GM21717 (cell line): Measurements from ENCODE around the gene PAX5.

Experiments
- ATAC-seq: cut with Tn5 transposase; IDR thresholded peaks from one replicate; pipeline ENCODE4 v1.9.1; 2021; ENCODE audit warnings: mild to moderate bottlenecking, moderate library complexity; ENCODE audit not compliant: unreplicated experiment

Gene PAX5

DNA sequence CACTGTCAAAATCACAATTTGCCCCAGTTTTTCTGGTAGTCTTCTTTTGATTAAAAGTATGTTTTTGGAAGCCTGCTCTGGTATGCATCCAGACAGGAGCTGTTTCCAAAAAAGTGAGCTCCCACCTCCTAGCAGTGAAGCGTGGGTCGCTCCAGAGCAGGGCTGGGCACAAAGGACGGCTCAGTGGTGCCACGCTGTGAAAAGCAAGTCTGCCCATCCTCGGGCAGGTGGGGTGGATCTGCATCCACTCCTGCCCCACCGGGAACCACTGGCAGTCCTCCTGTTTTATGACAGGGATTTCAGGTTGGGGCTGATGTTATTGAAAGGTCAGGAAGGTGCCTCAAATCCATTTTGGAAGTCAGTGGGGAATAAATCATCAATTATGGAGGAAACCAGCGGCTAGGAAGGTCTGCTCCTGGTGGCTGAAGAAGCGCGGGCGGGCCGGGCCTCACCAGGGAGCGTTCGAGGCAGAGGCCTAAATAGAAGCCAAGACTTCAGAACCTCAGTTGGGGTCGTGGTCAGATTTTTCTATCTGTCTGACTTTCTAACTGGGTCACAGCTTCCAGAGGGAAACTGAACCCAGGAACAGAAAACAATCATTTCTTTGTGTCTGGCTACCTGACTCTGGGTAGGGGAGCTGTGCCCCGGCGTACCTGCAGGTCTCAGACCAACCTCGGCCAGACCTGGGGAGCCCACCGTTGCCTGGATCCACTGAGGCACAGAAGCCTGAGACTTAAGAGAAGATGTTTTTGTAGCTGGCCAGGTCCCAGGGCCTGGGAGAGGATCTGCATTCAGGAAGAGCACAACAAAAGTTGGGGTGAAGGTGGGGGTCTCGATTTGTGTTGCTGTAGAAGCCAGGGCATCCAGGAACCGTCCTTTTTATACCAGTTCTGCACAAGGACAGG lies 168.1 kb downstream of the PAX5 start:
- no peak for ATAC-seq

DNA sequence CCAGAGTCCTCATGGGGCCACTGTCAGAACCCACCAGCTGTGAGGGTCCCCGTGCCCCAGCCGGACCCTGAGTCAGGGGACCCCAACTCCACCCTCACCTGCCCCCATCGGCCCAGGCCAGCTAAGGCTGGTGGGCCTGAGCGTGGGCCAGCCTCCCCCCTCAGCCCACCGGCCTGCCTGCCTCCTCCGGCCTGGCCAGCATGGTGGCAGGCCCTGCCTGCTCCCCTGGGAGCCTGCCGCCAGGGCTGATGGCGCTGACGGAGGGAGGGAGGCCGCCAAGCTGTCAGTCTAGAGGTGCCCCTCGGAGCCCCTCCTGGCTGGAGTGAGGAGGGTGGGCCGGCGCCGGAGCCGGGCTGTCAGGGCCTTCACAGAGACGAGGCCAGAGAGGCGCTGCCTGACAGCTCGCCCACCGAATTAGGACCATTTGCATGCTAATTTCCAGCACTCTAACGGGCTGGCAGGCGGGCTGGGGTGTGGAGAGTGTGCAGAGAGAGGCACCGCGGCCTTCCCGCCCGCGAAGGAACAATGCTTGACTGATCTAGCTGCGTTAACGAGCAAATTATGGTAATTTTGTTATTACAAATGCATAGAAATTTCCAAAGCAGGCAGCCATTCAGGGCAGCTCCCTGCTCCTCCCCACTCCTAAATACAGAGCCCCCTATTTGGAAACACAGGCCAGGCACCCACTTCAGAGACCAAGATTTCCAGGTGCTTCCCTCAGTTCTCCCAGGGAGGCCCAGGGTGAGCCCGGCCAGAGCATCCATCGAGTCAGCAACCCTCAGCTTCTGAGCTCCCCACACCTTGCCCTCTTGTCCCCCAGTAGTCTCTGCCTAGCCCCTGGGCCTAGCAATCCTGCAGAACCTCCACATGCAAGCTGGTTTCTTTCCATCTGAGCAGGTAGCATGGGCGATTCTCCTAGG lies 169.3 kb downstream of the PAX5 start:
- no peak for ATAC-seq

DNA sequence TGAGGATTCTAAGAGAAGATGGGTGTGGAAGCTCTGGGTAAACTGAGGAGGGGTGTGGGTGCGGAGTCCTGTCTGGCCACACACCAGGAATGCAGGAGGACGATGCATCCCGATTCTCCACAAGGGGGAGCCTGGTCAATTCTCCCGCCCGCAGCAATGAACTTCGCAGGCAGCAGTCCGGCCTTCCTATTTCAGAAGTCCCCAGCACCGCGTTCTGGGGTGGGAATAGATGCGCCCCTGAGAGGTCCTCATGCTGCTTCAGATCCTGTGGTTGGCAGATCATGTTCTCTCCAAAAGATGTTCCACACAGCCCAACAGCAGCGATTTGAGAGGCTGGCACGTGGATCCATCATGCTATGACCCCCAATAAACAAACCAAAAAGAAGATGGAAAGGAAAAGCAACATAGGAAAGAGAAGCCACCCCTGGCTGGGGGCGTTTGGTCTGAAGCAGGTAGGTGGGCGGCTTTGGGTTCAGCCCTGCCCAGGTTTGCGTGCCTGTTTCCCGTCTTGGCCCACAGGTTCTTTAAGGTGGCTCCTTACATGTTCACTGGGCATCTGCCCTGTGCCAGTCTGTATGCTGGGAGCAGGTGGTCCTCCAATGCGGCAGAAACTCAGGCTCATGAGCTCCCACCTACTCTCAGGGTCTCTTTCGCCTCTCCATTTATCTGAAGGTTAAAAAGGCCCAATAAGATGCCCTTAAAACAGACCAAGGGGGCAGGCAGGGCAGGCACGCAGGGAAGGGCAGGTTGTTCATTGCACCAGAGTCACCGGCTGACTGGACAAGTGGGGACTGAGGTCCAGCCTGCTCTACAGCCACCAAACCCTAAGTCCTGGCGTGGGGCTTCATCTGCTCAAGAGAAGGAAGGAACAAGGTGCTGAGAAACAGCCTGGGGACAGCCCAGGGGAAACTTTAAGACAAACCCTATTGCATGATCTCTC lies 171.6 kb downstream of the PAX5 start:
- ATAC-seq, result no peak

DNA sequence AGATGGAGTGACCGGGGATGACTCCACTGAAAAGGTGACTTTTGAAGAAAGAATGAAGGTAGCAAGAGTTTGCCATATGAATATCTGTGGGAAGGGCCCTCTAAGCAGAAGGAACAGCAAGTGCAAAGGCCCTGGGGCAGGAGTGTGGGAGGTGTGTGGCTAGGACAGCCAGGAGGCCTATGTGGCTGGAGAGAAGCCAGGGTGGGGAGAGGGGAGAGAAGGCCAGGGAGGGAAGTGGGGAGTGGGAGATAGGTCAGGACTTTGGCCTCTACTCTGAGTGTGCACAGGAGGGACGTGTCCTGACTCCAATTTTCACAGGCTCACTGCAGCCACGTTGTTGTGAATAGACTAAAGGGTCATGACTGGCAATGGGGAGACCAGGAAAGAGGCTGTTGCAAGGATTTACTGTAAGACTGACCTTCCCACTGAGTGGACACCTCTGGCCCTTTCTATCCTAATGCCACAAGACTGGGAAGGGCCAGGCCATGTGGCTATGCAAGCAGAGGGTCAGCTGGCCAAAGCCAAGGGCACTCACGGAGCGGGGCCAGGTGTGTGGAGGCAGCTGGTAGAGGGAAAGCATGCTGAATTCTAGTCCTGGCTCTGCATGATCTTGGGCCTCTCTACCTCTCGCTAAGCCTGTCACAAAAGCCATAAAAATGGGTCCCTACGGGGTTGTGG lies 172.4 kb downstream of the PAX5 start:
- no peak for ATAC-seq

DNA sequence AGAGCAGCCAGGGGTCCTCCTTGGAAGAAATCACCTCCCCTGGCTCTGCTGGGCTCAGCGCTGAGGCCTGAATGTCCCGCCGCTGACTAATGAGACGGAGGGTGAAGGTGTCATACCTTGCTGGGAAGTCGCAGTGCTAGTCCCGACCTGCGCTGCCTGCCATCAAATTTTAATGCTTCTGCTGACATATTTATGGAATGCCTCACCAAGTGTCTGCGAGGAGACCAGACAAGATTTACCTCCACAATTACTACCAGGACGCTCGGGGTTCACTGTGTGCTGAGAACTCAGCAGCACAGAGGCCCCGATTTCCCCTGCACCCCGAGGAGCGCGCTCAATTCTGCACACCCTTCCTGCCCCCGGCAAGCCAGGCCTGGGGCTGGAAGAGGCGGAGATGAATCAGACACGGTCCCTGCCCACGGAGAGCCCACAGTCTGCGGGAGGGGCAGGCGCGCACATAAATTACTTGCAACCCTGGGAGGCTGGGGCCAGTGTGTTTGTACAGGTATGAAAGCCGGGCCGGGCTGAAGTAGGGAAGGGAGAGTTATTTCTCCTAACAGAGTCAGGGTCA lies 175.2 kb downstream of the PAX5 start:
- no peak for ATAC-seq

DNA sequence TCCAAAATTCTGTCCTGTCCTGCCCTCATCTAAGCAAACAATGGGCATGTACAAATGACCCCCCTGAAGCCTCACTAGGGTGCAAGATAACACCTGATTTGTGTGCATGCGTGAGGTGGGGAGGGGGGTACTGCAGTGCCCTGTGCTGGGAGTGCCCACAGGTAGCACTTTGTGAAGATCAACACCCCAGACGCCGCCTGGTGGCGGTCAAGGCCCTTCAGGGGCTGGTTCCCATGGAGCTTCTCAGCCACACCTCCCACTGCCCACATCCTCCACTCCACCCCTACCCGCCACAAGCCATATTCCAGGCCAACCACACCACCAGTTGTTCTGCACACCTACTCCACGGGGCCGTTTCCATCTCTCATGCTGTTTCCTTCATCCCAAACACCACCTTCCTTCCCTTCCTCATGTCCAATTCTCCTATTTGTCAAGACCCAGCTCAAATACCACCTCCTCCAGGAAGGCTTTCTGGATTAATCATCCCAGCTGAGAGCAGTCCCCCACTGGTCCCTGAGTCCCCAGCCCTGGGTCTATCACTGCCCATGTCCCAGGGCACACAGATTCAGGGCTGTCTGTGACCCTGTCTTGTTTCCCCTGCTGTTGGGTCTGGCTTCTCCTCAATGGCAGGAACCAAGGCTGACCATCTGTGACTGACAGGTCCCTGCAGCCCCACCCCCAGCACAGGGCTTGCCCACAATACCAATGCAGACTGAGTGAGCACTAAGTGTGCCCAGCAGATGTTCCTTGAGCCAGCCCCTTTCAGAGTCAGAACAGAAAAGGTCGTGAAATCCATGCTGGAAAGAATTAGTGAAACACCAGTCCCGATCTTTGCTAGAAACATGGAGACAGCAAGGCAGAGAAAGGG lies 178.4 kb downstream of the PAX5 start:
- no peak for ATAC-seq

DNA sequence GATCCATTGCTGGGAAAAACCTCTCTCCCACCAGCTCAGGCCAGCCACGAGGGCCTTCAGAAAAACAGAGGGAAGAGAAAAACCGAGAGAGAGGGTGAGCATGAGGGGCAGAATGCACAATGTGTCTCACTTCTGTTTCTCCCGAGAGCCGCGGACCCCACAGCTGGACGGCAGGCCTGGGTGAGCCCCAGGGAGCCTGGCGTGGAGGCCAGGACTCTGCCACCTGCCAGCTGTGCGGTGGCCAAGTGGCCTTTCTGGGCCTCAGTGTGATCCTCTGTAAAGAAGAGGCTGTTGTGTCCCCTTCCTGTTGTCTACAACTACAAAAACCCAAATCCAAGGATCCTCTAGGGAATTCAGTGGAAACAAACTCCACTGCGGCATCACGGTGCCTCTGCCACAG lies 179.3 kb downstream of the PAX5 start:
- ATAC-seq, result no peak

DNA sequence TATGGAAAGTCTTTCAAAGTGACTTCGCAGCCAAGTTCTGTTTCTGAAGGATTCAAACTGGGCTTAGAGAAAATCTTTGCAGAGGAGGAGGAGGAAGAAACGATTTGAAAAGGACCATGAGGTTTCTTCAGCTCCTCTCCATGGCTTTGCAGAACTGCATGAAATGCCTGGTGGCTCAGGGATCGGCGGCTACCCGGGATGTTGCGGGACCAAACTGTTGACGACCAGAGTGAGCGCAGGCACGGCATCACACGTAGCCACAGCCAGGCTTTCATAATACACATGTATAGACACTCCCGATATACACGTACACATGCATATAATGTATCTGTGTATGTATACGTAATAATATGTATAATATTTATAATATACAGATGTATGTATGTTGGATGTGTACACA lies 180.0 kb downstream of the PAX5 start:
- ATAC-seq, result no peak

DNA sequence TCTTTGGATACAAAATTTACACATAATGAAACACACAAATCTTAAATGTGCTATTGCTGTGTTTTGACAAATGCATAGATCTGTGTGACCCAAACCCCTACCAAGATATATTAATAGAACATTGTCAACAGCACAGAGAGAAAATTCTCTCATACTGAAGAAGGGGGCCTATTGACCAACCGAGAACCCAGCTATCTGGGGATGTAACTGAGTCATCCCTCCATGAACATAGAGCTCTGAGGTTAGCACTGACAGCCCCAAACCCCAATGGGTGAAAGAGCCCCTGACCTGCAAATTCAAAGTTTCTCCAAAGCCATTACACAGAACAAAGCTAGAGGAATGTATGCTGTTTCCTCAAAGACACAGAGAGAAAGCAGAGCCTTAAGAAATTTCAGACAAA lies 180.8 kb downstream of the PAX5 start:
- ATAC-seq, result no peak

DNA sequence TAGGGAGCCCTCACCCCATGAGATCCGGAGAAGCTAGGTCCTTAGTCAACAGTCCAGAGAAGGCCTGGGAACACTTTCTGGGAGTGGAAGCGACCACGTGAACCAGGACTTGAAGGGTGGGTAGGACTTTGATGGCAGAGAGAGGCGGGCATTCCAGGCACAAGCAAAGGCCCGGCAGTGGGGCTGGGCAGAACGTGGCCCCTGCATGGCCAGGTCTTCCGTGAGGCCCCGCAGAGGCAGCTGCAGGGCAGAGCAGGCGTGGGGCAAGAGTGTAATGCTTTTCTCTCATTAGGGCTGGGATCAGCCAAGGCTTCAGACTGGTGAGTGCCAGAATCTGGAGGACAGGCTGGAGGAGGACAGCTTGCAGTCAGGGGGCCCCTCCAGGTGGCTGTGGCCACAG lies 184.1 kb downstream of the PAX5 start:
- ATAC-seq, result no peak

DNA sequence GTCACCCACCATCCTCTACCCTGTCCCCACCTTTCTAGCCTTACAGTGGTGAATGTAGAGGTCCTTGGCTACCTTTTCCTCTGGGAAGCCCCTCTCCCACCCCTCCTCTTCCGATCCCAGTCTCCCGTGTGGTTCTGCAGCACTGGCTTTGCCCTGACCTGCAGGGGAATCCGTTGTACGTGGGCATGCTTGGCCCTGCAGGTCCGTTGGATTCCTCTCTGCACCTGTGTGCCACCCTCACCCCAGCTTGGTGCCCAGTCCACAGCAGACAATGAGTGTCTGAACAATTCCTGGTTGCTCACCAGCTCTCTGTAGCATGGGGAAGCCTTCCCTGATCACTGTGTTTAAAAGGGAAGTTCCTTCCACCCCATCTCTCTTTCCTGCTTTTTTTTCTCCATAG lies 185.1 kb downstream of the PAX5 start:
- no peak for ATAC-seq

DNA sequence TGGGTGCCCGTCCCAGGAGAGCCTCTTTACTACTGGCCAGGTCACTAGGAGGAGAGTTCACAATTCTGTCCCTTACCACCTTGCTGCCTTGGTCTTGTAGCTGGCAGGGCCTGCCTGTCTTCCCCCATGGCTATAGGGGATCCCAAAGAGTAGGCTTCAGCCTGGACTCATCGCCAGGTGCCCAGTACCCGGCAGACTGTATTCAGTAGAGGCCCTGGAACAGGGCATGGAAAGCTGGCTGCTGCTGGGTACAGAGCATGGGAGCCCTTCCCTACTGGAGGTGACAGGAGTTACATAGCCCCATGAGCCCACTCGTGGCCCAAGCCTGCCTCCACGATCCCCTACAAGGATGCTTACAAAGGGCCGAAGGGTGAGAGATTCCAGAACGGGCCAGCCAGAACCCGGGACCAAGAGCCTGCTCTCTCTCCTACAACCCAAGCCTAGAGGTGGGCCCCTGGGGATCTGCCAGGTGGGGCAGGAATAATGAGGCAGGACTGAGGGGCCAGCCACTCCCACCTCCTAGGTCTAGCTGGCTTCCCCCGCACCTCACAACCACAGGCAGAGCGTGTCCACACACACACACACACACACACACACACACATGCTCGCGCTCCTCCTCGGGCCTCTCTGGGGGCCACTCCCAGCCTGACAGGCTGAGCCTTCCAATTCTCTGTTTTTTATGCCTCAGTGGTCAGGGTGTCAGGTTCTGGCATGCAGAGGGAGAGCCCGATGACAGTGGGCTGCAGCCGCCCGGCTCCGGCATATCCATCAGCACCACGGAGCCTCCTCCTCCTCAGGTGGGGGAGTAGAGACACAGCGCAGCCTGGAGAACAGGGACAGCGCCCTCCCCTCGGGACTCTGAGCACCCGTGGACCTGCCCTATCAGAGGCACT lies 186.0 kb downstream of the PAX5 start:
- ATAC-seq, result no peak

DNA sequence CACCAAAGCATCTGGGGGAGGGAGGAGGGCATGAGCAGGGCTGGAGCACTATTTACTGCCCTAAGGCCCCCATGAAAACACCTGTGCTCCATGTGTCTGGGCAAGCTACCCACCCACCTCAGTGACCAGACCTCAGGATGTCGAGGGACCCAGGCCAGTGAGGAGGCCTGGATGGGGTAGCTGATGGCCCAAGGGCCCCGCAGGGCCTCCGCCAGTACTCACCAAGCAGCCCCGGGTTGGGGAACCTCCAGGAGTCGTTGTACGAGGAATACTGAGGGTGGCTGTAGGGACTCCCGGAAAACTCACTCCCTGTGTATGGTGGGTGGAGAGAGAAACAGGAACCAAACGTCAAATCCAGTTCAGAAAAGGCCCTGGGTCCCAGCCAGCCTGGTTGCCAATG lies 187.4 kb downstream of the PAX5 start:
- no peak for ATAC-seq

DNA sequence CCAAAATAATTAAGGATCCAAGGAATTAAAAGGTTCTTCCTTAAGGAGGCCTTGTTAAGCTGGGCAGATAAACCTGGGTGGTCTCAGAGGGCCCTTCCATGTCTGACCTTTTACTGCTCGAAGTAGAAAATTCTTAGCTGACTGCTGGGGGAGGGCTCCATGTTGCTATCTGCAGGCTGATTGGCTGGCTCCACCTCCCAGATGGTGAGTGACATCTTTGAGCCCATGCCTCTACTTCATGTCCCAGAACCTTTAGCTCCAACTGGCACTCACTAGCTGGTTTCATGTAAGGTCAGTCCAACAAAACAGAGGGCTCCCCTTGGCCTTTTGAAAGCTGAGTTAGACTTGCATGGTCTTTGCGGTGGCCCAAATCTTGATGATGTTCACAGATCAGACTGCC lies 188.2 kb downstream of the PAX5 start:
- no peak for ATAC-seq

DNA sequence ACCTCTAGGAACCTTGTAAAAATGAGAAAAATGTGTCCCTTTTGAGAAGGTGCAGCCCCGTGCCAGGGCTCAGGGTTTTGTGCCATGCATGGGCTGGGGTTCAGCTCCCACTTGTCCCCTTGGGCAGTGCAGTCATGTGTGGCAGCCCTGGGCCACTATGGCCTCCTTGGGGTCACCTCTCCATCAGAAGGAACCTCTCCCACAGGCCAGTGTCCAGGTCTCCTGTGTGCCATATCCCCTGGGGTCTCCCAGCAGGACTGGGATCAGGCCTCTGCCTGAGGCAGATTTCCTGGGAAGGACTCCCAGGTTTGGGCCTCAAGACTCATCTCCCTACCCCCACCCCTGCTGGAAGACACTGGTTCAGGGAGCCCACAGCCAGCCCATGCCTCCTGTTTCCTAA lies 189.1 kb downstream of the PAX5 start:
- ATAC-seq, result no peak

DNA sequence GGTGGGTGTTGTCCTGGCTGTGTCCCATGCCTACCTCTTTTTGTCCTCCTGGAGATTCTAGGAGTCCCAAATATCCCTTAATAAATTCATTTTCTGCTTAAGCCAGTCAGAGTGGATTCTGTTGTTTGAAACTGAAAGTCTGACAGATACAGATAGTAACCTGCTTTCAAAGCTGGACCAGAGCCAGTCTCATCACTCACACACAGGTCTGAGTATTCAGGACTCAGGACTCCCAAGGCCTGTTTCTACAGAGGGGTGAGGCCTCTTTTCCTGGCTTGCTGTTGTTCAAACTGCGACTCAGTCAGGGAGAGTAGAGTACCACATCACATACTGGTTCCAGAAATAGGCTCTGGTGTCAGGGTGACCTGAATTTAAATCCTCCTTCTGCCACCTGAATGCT lies 190.1 kb downstream of the PAX5 start:
- peak; percentile 47 for ATAC-seq

DNA sequence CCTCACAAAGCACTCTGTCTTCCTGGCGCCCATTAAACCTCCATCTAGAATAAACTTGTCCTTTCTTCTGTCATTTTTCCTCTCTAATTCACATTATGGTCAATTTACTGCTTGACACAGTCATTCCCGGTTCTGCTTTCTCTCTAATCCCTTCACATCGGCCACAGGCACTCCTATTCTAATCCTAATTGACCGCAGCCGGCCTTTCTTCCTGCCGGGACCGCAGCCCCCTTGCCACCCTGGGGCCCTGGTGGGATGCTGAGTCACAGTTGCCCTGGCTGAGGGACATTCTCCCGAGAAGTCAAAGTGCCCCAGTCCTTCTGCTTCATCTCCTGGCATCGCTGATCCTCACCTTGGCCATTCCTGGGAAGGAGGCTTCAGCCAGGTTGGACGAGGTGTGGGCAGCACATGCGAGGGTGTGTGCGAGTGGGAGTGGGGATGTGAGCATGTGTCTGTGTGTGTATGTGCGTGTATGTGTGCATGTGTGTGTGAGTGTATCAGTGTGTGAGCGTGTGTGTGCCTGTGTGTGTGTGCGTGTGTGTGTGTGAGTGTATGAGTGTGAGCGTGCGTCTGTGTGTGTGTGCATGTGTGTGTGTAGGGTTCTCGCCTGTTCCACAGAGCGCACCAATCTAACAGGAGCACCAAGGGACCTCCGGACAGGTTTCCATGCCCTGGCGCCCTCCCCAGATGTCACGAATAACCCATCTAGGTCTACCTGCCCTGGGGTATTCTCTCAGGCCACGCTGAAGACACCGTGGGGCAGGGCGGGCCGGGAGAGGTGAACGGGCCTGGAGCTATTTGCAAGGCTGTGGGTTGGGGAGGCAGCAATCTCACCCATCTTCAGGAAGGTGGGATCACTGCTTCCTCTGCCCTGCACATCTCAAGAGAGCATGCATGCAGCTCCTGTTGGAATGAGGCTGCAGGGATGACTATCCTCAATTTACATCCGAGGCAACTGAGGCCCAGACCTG lies 191.2 kb downstream of the PAX5 start:
- no peak for ATAC-seq
